GM18867 (cell line): ENCODE data around the gene TFAP2A.

ENCODE experiments used
- ATAC-seq: cut with Tn5 transposase; IDR thresholded peaks from one replicate; pipeline ENCODE4 v1.9.1; 2021; ENCODE audit warnings: mild to moderate bottlenecking, moderate library complexity; ENCODE audit not compliant: unreplicated experiment

Gene TFAP2A

GRCh38 chr6:10413850-10414738 is 780 bp downstream of the TFAP2A start:
- ATAC-seq = no peak

- peak; percentile 43 for ATAC-seq
Observed at GRCh38 chr6:10413262-10413849, 1.5 kb downstream of the TFAP2A start.

- peak; percentile 46 for ATAC-seq
Observed at GRCh38 chr6:10412461-10413261, 2.2 kb downstream of the TFAP2A start.

GRCh38 chr6:10411971-10412460 is 2.9 kb downstream of the TFAP2A start:
- peak; percentile 59 for ATAC-seq

GRCh38 chr6:10411131-10411970 is 3.5 kb downstream of the TFAP2A start:
- no peak for ATAC-seq

GRCh38 chr6:10410207-10411050 is 4.4 kb downstream of the TFAP2A start:
- no peak for ATAC-seq

- no peak for ATAC-seq
Observed at GRCh38 chr6:10409731-10410206, 5.1 kb downstream of the TFAP2A start.

- ATAC-seq = no peak
Observed at GRCh38 chr6:10409233-10409721, 5.6 kb downstream of the TFAP2A start.

- no peak for ATAC-seq
Observed at GRCh38 chr6:10408457-10408856, 6.4 kb downstream of the TFAP2A start.

GRCh38 chr6:10407674-10408054 is 7.2 kb downstream of the TFAP2A start:
- no peak for ATAC-seq

GRCh38 chr6:10407018-10407673 is 7.7 kb downstream of the TFAP2A start:
- ATAC-seq = no peak

- ATAC-seq = no peak
Observed at GRCh38 chr6:10406556-10406955, 8.3 kb downstream of the TFAP2A start.

- ATAC-seq = no peak
Observed at GRCh38 chr6:10405513-10405900, 9.4 kb downstream of the TFAP2A start.

GRCh38 chr6:10404799-10405512 is 9.9 kb downstream of the TFAP2A start:
- ATAC-seq = no peak

- peak; percentile 96 for ATAC-seq
Observed at GRCh38 chr6:10404107-10404798, 10.6 kb downstream of the TFAP2A start.

- ATAC-seq = peak; percentile 26
Observed at GRCh38 chr6:10403385-10404106, 11.3 kb downstream of the TFAP2A start.
